ENCODE measurements around the gene GSS.
"Not testable (repeated sequence)": the region's sequence is repeated elsewhere in the genome, so short reads cannot be mapped to it uniquely, and the experiment has no call there.

GSS gene

DNA sequence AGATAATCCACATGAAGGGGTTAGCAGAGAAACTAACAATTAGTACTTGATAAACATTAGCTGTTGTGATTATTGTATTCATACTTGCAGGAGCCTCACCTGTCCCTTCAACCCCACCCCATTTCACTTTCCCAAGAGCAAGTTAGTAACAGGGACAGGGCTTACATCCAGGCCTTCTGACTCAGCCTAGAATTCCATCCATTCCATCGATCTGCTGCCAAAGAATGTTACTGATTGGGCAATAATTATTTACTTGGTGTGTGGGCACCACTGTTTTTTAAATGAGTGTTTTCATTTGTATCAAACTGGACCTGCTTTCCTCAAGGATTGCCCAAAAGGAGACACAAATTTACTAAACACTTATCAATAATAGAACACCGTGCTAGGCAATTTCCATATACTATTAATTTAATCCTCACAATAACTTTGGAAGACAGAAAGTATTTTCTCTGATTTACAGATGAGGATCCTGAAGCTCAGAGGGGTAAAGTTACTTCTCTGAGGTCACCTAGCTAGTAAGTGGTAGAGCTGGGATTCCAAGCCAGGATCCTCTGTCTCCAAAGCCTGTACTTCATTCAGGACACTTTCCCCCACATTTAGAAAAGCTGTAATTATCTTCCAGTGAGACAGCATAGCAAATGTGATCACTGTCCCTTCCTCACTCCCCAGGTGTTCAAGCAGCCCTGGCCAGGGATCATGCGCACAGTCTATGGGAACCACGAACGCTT lies 32.8 kb downstream of the GSS start:
- DNase-seq (ENCODE audit: low read depth): peak; percentile 41

DNA sequence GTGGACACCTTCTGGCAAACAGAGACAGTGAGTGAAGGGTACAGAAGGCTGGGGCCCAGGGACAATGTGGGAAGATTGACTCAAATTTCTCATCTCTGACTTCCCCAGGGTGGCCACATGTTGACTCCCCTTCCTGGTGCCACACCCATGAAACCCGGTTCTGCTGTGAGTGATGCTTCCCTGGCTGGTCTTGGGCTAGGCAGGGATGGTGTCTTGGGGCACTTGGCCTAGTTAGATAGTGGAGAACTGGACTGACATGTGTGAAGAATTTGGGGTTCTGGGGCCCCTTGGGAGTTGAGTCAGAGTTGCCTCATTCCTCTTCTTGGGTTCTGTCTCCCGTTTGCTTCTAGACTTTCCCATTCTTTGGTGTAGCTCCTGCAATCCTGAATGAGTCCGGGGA lies 34.2 kb downstream of the GSS start:
- no peak for DNase-seq (ENCODE audit: low read depth)
- H3K4me3 ChIP-seq (ENCODE audit: low read depth, low read length): no peak overlapping the region

More for the DNA sequence above, 32.8 kb downstream of the GSS start:
- no peak overlapping the region for H3K4me3 ChIP-seq (ENCODE audit: low read depth, low read length)

GRCh38 chr20:34920055-34920454 lies 35.6 kb downstream of the GSS start:
- DNase-seq (ENCODE audit: low read depth): no peak
- H3K4me3 ChIP-seq (ENCODE audit: low read depth, low read length): no peak overlapping the region

GRCh38 chr20:34916774-34917354 lies 38.7 kb downstream of the GSS start:
- DNase-seq (ENCODE audit: low read depth): no peak

GRCh38 chr20:34915749-34916455 lies 39.7 kb downstream of the GSS start:
- H3K4me3 ChIP-seq (ENCODE audit: low read depth, low read length): no peak overlapping the region
- DNase-seq (ENCODE audit: low read depth): no peak

More at GRCh38 chr20:34916774-34917354, 38.7 kb downstream of the GSS start:
- H3K4me3 ChIP-seq (ENCODE audit: low read depth, low read length): no peak overlapping the region

GRCh38 chr20:34915131-34915530 lies 40.5 kb downstream of the GSS start:
- no peak overlapping the region for H3K4me3 ChIP-seq (ENCODE audit: low read depth, low read length)
- no peak for DNase-seq (ENCODE audit: low read depth)

GRCh38 chr20:34907616-34908469 lies 47.8 kb downstream of the GSS start:
- no peak overlapping the region for H3K4me3 ChIP-seq (ENCODE audit: low read depth, low read length)
- peak; percentile 52 for DNase-seq (ENCODE audit: low read depth)

DNA sequence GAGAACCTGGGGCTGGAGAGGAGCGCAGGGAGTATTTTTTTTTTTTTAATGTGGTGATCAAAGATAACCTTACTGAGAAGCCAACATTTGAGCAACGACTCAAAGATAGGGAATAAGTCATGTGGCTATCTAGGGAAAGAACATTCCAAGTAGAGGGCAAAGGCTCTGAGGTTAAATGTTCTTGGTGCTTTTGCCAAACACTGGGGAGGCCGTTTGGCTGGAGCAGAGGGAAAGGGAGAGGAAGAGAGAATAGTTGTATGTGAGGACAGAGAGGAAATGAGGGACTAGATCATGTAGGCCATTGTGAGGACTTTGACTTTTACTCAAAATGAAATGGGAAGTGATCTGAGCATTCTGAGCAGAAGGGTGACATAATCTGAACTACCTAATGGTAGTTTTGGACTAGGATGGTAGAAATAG lies 51.4 kb downstream of the GSS start:
- no peak overlapping the region for H3K4me3 ChIP-seq (ENCODE audit: low read depth, low read length)
- DNase-seq (ENCODE audit: low read depth): no peak

DNA sequence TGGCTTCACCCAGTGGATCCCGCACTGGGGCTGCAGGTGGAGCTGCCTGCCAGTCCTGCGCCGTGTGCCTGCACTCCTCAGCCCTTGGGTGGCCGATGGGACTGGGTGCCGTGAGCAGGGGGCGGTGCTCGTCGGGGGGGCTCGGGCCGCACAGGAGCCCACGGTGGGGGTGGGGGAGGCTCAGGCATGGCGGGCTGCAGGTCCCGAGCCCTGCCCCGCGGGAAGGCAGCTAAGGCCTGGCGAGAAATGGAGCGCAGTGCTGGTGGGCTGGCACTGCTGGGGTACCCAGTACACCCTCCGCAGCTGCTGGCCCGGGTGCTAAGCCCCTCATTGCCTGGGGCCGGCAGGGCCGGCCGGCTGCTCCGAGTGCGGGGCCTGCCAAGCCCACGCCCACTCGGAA lies 56.9 kb downstream of the GSS start:
- not testable (repeated sequence) for DNase-seq (ENCODE audit: low read depth); H3K4me3 ChIP-seq (ENCODE audit: low read depth, low read length)

DNA sequence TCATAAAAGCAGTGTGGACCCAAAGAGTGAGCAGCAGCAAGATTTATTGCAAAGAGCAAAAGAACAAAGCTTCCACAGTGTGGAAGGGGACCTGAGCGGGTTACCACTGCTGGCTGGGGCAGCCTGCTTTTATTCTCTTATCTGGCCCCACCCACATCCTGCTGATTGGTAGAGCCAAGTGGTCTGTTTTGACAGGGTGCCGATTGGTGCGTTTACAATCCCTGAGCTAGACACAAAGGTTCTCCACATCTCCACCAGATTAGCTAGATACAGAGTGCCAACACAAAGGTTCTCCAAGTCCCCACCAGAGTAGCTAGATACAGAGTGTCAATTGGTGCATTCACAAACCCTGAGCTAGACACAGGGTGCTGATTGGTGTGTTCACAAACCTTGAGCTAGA lies 57.5 kb downstream of the GSS start:
- not testable (repeated sequence) for H3K4me3 ChIP-seq (ENCODE audit: low read depth, low read length); DNase-seq (ENCODE audit: low read depth)

GRCh38 chr20:34896086-34896621 lies 59.5 kb downstream of the GSS start:
- no peak overlapping the region for H3K4me3 ChIP-seq (ENCODE audit: low read depth, low read length)
- no peak for DNase-seq (ENCODE audit: low read depth)

- no peak overlapping the region for H3K4me3 ChIP-seq (ENCODE audit: low read depth, low read length)
- no peak for DNase-seq (ENCODE audit: low read depth)
Observed at GRCh38 chr20:34895465-34895864, 60.1 kb downstream of the GSS start.

DNA sequence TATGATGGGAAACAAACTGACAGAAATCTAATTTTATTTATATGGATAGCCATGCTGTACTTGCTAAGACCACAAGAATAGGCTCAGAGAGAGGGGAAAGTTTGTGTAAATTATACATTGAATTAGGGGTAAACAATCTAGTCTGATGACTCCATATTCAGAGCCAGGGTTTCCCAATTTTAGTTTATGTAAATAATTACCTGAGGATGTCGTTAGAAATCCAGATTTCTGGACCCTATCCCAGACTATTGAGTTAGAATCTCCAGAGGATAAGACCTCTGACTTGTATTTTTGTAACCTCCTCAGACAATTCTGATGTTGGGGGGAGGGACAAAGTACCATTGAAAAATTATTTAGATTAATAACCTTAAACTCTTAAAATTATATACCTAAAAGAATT lies 60.9 kb downstream of the GSS start:
- H3K4me3 ChIP-seq (ENCODE audit: low read depth, low read length): no peak overlapping the region
- DNase-seq (ENCODE audit: low read depth): no peak

DNA sequence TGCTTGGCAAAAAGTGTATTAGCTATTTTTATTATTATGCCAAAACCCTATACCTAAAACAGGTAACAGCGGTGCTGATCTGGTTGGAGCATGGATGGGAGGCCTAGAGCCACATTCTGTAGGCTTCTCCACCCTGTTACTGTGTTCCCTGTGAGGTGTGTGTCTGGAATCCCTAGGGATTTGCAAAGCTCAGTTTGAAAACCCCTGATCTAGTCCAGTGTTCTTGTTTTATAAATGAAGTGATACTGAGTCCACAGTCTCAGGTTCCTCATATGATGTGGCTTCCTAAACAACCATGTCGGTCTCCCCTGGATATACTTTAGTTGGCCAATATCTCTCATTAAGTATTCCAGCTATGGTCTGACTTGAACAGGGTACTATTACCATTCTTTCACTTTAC lies 62.9 kb downstream of the GSS start:
- DNase-seq (ENCODE audit: low read depth): no peak

GRCh38 chr20:34891166-34892062 lies 64.2 kb downstream of the GSS start:
- no peak overlapping the region for H3K4me3 ChIP-seq (ENCODE audit: low read depth, low read length)
- no peak for DNase-seq (ENCODE audit: low read depth)

More for the DNA sequence above, 62.9 kb downstream of the GSS start:
- no peak overlapping the region for H3K4me3 ChIP-seq (ENCODE audit: low read depth, low read length)

- no peak for DNase-seq (ENCODE audit: low read depth)
- H3K4me3 ChIP-seq (ENCODE audit: low read depth, low read length): no peak overlapping the region
Observed at GRCh38 chr20:34888468-34888867, 67.1 kb downstream of the GSS start.

- no peak for DNase-seq (ENCODE audit: low read depth)
- no peak overlapping the region for H3K4me3 ChIP-seq (ENCODE audit: low read depth, low read length)
Observed at GRCh38 chr20:34887023-34887422, 68.6 kb downstream of the GSS start.

GRCh38 chr20:34886122-34886521 lies 69.5 kb downstream of the GSS start:
- no peak overlapping the region for H3K4me3 ChIP-seq (ENCODE audit: low read depth, low read length)
- no peak for DNase-seq (ENCODE audit: low read depth)

GRCh38 chr20:34884260-34884659 lies 71.3 kb downstream of the GSS start:
- no peak overlapping the region for H3K4me3 ChIP-seq (ENCODE audit: low read depth, low read length)
- no peak for DNase-seq (ENCODE audit: low read depth)

All from skeletal muscle cell (primary cell).